ENCODE measurements around the gene PEX5L.

Gene PEX5L

DNA sequence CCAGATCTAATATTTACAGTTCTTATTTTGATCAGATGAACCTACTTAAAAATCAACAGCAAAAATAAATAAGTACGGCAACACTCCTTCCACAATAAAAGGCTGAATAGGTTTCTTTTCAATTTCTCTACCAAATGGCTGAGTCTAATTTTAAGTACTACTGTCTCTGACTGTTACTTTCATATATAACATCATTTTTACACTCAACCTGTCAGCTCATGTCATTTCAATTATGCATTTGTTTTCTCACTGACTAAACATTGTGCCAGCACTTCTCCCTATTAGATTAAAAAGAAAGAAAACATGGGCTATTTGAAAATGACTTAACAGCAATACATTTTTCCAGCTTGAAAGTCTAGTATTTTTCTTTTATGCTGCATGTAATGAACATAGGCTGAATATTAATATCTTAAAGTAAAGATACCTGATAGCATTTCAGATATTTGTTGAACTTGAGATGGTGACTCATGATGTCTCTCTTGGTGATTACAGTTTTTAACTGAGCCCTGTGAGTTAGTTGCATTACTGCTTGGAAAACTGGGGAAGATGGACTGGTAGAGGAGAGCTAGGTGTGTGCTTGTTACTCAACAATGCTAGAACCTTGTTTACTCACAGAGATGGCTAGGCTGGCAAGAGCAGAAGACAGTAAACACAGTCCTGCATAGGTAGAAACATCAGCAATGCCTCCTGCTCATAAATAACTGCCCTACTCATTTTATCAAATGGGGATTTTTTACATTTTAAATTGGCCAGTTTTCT is 73.9 kb downstream of the PEX5L start:
- no peaks in the 10 kb centered on the region for H3K4me1 ChIP-seq (ENCODE audit: control insufficient read depth, insufficient read depth, low read length)
- H3K9ac ChIP-seq (ENCODE audit: low read length), result no peak overlapping the region

DNA sequence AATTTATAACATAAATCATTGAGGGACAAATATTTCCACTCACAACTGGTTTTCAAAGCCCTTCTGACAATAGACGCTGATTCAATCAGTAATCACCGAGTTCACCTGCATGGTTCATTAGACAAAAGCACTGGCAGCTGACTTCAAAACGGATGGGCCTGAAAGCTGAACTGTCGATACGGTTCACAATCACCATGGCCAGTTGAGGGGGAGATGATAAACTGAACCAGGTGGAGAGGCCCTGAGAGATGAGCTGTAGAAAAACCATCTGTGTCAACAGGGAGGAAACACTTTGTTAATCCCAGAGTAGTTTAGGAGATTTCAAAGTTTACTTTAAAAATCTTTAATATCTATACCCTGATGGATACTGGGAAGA is 75.0 kb downstream of the PEX5L start:
- Histone ChIP-seq H3K9ac (ENCODE audit: low read length) (no peak overlapping the region), H3K27me3 (ENCODE audit: control insufficient read depth, insufficient read depth, low read length) (no peaks in the 10 kb centered on the region), H3K27ac (ENCODE audit: low read depth, low read length) (no peak overlapping the region), H3K4me1 (ENCODE audit: control insufficient read depth, insufficient read depth, low read length) (no peaks in the 10 kb centered on the region), H3K4me3 (ENCODE audit: low read length) (no peak overlapping the region), H3K36me3 (ENCODE audit: control insufficient read depth, insufficient read depth, low read length) (no peaks in the 10 kb centered on the region)

More for the DNA sequence above, 73.9 kb downstream of the PEX5L start:
- Histone ChIP-seq H3K27ac (ENCODE audit: low read depth, low read length) (no peak overlapping the region), H3K36me3 (ENCODE audit: control insufficient read depth, insufficient read depth, low read length) (no peaks in the 10 kb centered on the region), H3K4me3 (ENCODE audit: low read length) (no peak overlapping the region), H3K27me3 (ENCODE audit: control insufficient read depth, insufficient read depth, low read length) (no peaks in the 10 kb centered on the region)

GRCh38 chr3:179961071-179961702 is 75.5 kb downstream of the PEX5L start:
- Histone ChIP-seq H3K27me3 (ENCODE audit: control insufficient read depth, insufficient read depth, low read length) (no peaks in the 10 kb centered on the region), H3K4me3 (ENCODE audit: low read length) (no peak overlapping the region), H3K27ac (ENCODE audit: low read depth, low read length) (no peak overlapping the region), H3K36me3 (ENCODE audit: control insufficient read depth, insufficient read depth, low read length) (no peaks in the 10 kb centered on the region), H3K4me1 (ENCODE audit: control insufficient read depth, insufficient read depth, low read length) (no peaks in the 10 kb centered on the region), H3K9ac (ENCODE audit: low read length) (no peak overlapping the region)

DNA sequence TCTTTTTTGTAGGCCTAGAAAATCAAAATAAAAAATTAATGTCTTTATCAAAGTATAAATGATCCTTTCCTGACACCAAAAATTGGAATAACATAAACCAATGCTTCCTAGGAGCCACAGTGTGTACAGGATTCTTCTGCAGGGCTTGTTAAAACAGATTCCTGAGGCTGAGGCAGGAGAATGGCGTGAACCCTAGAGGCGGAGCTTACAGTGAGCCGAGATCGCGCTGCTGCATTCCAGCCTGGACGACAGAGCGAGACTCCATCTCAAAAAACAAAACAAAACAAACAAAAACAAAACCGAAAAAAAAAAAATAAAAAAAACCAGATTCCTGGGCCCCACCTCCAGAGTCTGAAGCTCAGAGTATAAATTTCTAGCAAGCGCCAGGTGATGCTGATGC is 78.0 kb downstream of the PEX5L start:
- H3K9ac ChIP-seq (ENCODE audit: low read length), result no peak overlapping the region
- no peaks in the 10 kb centered on the region for H3K4me1 ChIP-seq (ENCODE audit: control insufficient read depth, insufficient read depth, low read length)
- H3K36me3 ChIP-seq (ENCODE audit: control insufficient read depth, insufficient read depth, low read length), result no peaks in the 10 kb centered on the region
- no peak overlapping the region for H3K27ac ChIP-seq (ENCODE audit: low read depth, low read length)
- no peak overlapping the region for H3K4me3 ChIP-seq (ENCODE audit: low read length)
- H3K27me3 ChIP-seq (ENCODE audit: control insufficient read depth, insufficient read depth, low read length), result no peaks in the 10 kb centered on the region

DNA sequence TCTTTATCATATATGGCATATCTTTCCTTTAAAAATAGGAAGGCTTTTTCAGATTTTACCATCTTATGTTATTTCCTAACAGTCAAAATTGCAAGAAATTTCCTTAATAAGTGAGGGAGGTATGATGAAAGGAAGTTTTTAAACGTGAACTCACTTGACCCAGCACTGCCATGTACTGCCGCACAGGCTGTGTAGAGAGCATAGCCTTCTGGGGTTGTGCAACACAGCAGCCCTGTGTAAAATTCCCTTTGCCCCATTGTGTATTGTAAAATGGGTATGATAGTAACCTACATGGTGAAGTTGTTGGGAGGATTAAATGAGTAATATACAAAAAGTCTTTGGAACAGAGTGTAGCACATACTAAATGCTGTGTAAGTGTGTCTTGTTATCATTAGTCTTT is 78.6 kb downstream of the PEX5L start:
- no peak overlapping the region for H3K9ac ChIP-seq (ENCODE audit: low read length)
- no peaks in the 10 kb centered on the region for H3K36me3 ChIP-seq (ENCODE audit: control insufficient read depth, insufficient read depth, low read length)
- no peaks in the 10 kb centered on the region for H3K27me3 ChIP-seq (ENCODE audit: control insufficient read depth, insufficient read depth, low read length)
- H3K4me3 ChIP-seq (ENCODE audit: low read length), result no peak overlapping the region
- H3K4me1 ChIP-seq (ENCODE audit: control insufficient read depth, insufficient read depth, low read length), result no peaks in the 10 kb centered on the region
- H3K27ac ChIP-seq (ENCODE audit: low read depth, low read length), result no peak overlapping the region

DNA sequence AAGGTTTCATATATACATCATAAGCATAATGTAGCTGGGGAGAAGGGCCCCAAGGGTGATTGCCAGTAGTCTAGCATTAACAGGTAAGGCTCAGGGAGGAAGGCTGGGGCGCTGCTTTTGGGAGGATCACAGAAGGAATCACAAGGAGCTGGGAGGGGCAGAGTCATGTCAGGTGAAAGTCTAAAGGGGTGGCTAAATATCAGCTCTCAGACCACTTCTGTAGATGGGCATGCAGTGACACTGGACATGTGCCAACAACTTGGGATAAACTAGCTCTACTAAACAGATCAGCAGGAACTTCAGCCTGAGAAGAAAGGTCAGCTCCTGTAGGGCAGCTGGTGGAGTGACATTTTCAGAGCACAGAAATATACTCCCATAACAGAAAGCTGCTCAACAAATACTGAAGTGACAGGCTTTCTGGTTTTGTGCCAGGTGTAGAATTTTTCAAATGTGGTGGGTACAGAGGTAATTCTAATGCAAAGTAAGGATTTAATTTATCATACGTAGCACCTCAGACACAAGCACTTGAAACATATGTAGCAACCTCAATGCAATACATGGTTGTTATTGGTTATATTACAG is 79.4 kb downstream of the PEX5L start:
- no peak overlapping the region for H3K4me3 ChIP-seq (ENCODE audit: low read length)
- no peaks in the 10 kb centered on the region for H3K4me1 ChIP-seq (ENCODE audit: control insufficient read depth, insufficient read depth, low read length)
- H3K36me3 ChIP-seq (ENCODE audit: control insufficient read depth, insufficient read depth, low read length), result no peaks in the 10 kb centered on the region
- no peaks in the 10 kb centered on the region for H3K27me3 ChIP-seq (ENCODE audit: control insufficient read depth, insufficient read depth, low read length)
- no peak overlapping the region for H3K9ac ChIP-seq (ENCODE audit: low read length)
- no peak overlapping the region for H3K27ac ChIP-seq (ENCODE audit: low read depth, low read length)

DNA sequence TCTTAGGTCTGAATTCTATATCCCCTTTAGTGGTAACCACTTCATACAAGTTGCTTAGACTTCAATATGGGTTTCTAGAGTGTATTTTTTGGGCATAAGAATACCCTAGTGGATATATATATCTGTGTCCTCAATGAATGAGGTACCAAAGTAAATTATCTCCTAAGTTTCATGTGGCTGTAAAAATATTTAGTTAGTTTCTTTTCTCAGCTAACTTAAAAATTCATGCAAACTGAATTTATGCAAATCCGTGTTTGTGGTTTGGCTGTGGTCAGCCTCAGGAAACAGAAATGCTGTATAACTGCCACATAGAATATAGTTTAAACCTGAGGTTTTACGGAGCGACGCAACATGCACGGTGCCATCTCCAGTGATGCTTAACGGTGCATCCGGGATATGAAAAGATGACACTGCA is 80.3 kb downstream of the PEX5L start:
- Histone ChIP-seq H3K27ac (ENCODE audit: low read depth, low read length) (no peak overlapping the region), H3K9ac (ENCODE audit: low read length) (no peak overlapping the region)

GRCh38 chr3:179955809-179956208 is 80.9 kb downstream of the PEX5L start:
- Histone ChIP-seq H3K4me1 (ENCODE audit: control insufficient read depth, insufficient read depth, low read length) (no peaks in the 10 kb centered on the region), H3K27ac (ENCODE audit: low read depth, low read length) (no peak overlapping the region), H3K27me3 (ENCODE audit: control insufficient read depth, insufficient read depth, low read length) (no peaks in the 10 kb centered on the region), H3K9ac (ENCODE audit: low read length) (no peak overlapping the region), H3K36me3 (ENCODE audit: control insufficient read depth, insufficient read depth, low read length) (no peaks in the 10 kb centered on the region), H3K4me3 (ENCODE audit: low read length) (no peak overlapping the region)

More for the DNA sequence above, 80.3 kb downstream of the PEX5L start:
- H3K36me3 ChIP-seq (ENCODE audit: control insufficient read depth, insufficient read depth, low read length), result no peaks in the 10 kb centered on the region
- no peaks in the 10 kb centered on the region for H3K27me3 ChIP-seq (ENCODE audit: control insufficient read depth, insufficient read depth, low read length)
- H3K4me1 ChIP-seq (ENCODE audit: control insufficient read depth, insufficient read depth, low read length), result no peaks in the 10 kb centered on the region
- H3K4me3 ChIP-seq (ENCODE audit: low read length), result no peak overlapping the region

DNA sequence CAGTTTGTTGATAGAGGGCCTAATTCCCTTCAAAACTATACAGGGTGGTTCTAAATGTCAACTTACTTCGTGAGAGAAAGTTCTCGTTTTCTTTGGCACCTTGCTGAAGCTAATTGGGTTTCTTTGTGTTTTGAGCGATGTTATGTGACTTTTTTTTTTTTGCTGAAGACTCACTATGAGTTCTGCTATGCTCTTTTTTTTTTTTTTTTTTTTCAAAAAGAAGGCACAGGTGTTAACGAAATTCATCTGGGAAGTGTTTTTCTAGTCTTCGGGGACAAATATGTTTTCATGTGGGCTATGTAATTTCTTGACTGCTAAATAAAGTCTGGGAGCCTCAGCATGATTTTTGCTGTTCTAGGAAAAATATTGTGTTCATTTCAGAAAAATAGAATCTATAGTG is 81.5 kb downstream of the PEX5L start:
- no peaks in the 10 kb centered on the region for H3K4me1 ChIP-seq (ENCODE audit: control insufficient read depth, insufficient read depth, low read length)
- H3K27ac ChIP-seq (ENCODE audit: low read depth, low read length), result no peak overlapping the region
- no peaks in the 10 kb centered on the region for H3K27me3 ChIP-seq (ENCODE audit: control insufficient read depth, insufficient read depth, low read length)
- H3K9ac ChIP-seq (ENCODE audit: low read length), result no peak overlapping the region
- H3K36me3 ChIP-seq (ENCODE audit: control insufficient read depth, insufficient read depth, low read length), result no peaks in the 10 kb centered on the region
- H3K4me3 ChIP-seq (ENCODE audit: low read length), result no peak overlapping the region

DNA sequence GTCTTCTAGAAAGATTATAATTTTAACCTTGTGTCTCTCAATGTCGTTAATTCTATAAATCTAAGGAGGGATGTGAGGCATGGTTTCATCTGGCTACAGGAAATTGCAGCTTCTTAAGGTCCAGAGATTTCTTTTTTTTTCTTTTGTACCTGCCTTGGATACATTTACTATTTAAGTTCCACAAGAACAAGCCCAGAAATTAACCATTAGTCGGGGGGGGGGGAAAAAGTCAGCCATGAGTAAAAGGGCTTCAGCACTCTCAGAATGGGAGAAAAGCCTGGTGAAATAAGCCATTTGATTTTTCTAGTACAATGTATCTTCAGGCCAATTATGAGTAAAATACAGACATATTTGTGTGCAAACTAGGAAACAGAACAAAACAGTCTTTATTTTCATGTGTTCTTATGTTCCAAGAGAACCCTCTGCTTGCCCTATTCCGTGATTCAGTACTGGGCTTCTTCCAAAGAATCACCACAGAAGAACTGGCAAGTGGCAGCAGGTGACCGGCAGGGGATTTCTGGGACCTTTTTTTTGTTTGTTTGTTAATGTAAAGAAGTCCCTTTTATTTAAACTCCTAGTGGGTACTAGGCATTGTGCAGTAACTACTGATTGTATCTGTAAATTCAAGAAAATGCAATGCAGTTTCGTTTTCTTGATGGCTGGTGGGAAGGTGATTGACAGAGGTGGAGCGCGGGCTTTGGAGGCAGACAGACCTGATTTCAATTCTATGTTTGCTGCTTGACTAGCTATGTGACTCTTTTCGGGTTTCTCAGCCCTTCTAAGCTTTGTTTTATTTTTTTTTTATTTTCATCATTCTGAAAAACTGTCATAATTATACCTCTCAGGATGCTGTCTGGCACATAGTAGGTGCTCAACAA is 82.5 kb downstream of the PEX5L start:
- no peak overlapping the region for H3K27ac ChIP-seq (ENCODE audit: low read depth, low read length)
- no peaks in the 10 kb centered on the region for H3K27me3 ChIP-seq (ENCODE audit: control insufficient read depth, insufficient read depth, low read length)
- no peak overlapping the region for H3K4me3 ChIP-seq (ENCODE audit: low read length)
- H3K36me3 ChIP-seq (ENCODE audit: control insufficient read depth, insufficient read depth, low read length), result no peaks in the 10 kb centered on the region
- no peaks in the 10 kb centered on the region for H3K4me1 ChIP-seq (ENCODE audit: control insufficient read depth, insufficient read depth, low read length)
- no peak overlapping the region for H3K9ac ChIP-seq (ENCODE audit: low read length)

GRCh38 chr3:179950840-179951239 is 85.9 kb downstream of the PEX5L start:
- Histone ChIP-seq H3K27ac (ENCODE audit: low read depth, low read length) (no peak overlapping the region), H3K27me3 (ENCODE audit: control insufficient read depth, insufficient read depth, low read length) (no peaks in the 10 kb centered on the region), H3K4me1 (ENCODE audit: control insufficient read depth, insufficient read depth, low read length) (no peaks in the 10 kb centered on the region), H3K9ac (ENCODE audit: low read length) (no peak overlapping the region), H3K4me3 (ENCODE audit: low read length) (no peak overlapping the region), H3K36me3 (ENCODE audit: control insufficient read depth, insufficient read depth, low read length) (no peaks in the 10 kb centered on the region)

DNA sequence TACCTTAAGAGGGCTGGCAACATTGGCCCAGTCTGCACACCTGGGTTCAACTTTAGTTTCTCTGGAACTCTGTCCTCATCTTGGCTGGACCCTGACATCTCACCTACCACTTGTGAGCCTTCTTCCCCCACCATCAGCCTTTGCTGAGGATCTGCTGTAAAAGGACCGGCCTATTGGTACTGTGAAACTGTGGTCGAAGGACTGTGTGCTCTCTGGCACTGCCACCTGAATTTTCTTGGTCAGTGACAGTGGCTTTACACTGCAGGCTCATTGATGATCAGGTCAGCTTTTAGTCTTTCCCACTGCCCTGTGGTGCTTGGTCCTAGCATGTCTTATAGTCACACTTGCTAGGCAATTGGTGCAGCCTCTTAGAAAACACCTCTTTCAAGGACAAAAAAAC is 86.9 kb downstream of the PEX5L start:
- no peaks in the 10 kb centered on the region for H3K36me3 ChIP-seq (ENCODE audit: control insufficient read depth, insufficient read depth, low read length)
- H3K9ac ChIP-seq (ENCODE audit: low read length), result no peak overlapping the region
- no peak overlapping the region for H3K27ac ChIP-seq (ENCODE audit: low read depth, low read length)
- no peaks in the 10 kb centered on the region for H3K4me1 ChIP-seq (ENCODE audit: control insufficient read depth, insufficient read depth, low read length)
- no peak overlapping the region for H3K4me3 ChIP-seq (ENCODE audit: low read length)
- H3K27me3 ChIP-seq (ENCODE audit: control insufficient read depth, insufficient read depth, low read length), result no peaks in the 10 kb centered on the region

Data from rectal smooth muscle tissue (tissue), 1 donor.